G401 (cell line): ENCODE measurements around the gene ELANE. TPM values are rescaled to one million over a fixed set of nuclear protein-coding genes. Genes with fewer than 3 reads are reported as not detected.
"Not testable (repeated sequence)": the region's sequence is repeated elsewhere in the genome, so short reads cannot be mapped to it uniquely, and the experiment has no call there.

ENCODE experiments used
- DNase-seq: peaks from one replicate; pipeline ENCODE4 v3.0.0-alpha.2; 2015; ENCODE audit warnings: low spot score
- in situ Hi-C: cut with HindIII; loops from 2 replicates; pipeline ENCODE4 v1.10.0; 2016; ENCODE audit warnings: low sequenced_read_pairs, mixed read lengths
- total RNA-seq: library from RNA; depleted of rRNA; stranded (reverse); fragments of >200 nt; shearing (Covaris generic); gene quantifications from 2 replicates; pipeline ENCODE4 v1.2.3, GENCODE V29; 2014

Gene ELANE
- total RNA-seq, 1 experiment from 2014 or later = not detected

DNA sequence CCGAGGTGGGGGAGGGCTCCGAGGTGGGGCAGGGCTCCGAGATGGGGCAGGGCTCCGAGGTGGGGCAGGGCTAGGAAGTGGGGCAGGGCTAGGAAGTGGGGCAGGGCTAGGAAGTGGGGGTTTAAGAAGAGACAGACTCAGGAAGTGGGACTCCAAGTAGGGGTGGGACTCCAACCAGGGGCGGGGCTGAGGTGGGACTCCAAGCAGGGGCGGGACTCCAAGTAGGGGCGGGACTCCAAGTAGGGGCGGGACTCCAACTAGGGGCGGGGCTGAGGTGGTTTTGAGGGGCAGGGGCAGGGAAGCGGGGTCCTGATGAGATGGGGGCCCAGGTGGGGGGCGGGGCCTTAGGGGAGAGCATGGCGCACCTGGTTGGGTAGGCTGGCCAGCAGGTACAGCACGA lies 21.0 kb downstream of the ELANE start:
- in situ Hi-C loops = no loop called here
- no peak for DNase-seq

DNA sequence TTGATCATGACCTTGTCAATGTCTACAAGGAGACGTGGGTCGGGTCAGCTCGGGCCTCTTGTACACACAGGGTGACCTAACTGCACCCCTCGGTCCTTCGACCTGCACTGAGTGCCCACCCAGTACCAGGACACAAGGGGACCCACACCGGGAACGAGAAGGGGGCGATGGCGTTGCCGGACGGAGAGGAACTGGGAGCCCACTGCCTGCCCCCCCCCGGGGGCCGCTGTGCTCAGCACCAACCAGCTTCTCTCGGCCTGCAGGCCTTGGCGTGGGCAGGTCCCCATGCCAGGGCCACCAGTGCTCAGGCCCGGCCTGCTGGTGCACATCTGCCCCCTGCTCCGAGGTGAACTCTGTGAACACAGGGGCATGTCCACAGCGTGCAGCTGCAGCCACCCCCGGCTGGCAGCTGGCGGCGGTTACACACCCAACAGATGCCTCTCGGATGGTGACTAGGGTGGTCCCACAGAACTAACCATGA lies 21.5 kb downstream of the ELANE start:
- DNase-seq = no peak
- in situ Hi-C loops = no loop called here

DNA sequence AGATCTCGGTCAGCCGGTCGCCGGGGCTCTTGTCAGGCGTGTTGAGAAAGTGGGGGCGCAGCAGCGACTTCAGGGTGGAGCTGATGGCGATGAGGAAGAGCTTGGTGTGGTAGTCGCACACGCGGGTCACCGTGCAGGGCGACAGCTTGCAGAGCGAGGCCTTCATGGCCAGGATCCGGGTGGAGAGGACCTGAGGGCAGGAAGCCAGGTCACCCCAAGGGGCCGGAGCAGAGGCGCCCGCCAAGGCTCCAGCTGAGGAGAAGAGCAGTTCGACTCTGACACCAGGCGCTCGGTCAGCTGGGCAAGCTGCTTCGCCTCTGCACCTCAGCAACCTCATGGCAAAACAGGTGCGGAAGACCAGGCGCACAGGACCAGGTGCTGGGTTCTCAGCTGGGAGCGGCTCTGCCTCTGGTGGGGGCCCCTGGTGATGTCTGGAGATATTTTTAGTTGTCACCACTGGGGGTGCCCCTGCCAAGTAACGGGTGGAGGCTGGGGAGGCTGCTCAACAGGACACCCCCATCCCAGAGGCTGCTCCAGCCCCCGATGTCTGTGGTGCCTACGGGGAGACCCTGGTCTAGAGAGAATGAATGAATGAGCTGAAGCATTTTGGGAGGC lies 23.3 kb downstream of the ELANE start:
- in situ Hi-C loops = no loop called here
- no peak for DNase-seq

DNA sequence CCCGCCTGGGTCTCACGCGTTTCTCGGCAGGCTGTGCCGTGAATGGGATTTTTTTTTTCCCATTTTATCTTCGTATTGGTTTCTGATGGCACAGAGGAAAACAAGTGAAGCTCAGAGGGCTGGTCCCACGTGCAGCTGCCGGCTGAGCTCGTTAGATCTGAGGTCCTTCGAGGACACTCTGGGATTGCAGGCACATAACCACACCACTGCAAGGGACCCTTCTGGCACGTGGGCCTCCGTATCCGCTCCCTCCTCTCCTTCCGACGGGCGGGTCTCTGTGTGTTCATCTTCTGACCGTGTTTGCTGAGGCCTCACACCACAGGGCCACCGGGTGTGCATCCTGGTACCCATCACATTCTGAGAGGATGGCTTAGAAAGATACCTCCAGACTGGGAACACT lies 24.0 kb downstream of the ELANE start:
- DNase-seq = no peak
- in situ Hi-C loops = no loop called here

DNA sequence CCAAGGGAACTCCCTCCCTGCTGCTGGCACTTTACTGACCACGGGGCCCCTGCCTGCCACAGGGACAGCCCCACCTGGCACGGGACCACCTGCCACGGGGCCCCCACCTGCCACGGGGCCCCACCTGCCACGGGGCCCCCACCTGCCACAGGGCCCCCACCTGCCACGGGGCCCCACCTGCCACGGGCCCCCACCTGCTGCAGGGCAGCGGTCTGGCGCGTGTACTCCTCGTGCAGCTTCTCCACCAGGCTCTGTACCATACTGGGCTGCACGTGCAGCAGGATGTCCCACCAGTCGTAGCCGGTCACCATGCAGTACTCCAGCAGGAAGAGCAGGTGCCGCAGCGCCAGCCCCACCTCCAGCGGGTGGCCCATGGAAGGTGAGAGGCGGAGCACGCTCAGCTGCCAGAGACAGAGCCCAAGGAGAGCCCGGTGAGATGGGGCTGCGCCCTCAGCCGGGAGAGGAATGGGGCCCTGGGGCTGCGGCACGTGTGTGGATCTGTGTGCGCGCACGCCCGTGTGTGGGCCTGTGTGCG lies 24.7 kb downstream of the ELANE start:
- in situ Hi-C loops = no loop called here
- no peak for DNase-seq

DNA sequence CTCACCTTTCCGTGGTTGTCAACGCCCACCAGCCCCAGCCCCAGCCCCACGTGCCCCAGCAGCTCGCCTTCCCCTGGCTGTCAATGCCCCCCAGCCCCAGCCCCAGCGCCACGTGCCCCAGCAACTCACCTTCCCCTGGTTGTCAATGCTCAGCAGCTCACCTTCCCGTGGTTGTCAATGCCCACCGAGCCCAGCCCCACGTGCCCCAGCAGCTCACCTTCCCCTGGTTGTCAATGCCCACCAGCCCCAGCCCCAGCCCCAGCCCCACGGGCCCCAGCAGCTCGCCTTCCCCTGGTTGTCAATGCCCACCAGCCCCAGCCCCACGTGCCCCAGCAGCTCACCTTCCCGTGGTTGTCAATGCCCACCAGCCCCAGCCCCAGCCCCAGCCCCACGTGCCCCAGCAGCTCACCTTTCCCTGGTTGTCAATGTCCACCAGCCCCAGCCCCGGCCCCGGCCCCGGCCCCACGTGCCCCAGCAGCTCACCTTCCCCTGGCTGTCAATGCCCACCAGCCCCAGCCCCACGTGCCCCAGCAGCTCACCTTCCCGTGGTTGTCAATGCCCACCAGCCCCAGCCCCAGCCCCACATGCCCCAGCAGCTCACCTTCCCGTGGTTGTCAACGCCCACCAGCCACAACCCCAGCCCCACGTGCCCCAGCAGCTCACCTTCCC lies 26.0 kb downstream of the ELANE start:
- DNase-seq, in situ Hi-C loops: not testable (repeated sequence)

DNA sequence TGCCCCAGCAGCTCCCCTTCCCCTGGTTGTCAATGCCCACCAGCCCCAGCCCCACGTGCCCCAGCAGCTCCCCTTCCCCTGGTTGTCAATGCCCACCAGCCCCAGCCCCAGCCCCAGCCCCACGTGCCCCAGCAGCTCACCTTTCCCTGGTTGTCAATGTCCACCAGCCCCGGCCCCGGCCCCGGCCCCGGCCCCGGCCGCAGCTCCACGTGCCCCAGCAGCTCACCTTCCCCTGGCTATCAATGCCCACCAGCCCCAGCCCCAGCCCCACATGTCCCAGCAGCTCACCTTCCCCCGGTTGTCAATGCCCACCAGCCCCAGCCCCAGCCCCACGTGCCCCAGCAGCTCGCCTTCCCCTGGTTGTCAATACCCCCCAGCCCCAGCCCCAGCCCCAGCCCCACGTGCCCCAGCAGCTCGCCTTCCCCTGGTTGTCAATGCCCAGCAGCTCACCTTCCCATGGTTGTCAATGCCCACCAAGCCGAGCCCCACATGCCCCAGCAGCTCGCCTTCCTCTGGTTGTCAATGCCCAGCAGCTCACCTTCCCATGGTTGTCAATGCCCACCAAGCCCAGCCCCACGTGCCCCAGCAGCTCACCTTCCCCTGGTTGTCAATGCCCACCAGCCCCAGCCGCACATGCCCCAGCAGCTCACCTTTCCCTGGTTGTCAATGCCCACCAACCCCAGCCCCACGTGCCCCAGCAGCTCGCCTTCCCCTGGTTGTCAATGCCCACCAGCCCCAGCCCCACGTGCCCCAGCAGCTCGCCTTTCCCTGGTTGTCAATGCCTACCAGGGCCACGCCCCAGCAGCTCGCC lies 26.9 kb downstream of the ELANE start:
- DNase-seq, in situ Hi-C loops: not testable (repeated sequence)

DNA sequence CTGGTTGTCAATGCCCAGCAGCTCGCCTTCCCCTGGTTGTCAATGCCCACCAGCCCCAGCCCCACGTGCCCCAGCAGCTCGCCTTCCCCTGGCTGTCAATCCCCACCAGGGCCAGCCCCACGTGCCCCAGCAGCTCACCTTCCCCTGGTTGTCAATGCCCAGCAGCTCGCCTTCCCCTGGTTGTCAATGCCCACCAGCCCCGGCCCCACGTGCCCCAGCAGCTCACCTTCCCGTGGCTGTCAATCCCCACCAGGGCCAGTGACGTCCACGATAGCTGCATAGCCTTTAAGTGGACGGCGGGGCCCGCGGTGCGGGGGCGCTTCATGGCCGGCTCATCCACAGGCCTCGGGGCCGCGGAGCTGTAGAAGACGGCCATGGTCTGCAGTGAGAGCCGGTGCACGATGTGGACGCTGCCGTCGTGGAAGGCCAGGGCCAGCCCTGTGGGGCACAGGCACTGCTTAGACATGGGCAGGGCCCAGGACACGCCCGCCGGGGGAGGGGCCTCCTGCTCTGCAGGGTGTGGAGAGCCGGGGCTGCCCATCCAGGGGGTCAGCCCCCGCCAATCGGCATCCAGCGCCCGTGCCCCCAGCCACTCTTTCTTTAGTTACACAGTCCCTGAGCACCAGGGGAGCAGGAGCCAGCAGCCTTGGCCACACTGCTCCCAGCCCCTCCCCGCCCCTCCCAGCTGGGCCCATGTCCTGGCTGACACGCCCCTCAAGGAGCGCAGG lies 27.8 kb downstream of the ELANE start:
- DNase-seq = no peak
- in situ Hi-C loops = no loop called here

DNA sequence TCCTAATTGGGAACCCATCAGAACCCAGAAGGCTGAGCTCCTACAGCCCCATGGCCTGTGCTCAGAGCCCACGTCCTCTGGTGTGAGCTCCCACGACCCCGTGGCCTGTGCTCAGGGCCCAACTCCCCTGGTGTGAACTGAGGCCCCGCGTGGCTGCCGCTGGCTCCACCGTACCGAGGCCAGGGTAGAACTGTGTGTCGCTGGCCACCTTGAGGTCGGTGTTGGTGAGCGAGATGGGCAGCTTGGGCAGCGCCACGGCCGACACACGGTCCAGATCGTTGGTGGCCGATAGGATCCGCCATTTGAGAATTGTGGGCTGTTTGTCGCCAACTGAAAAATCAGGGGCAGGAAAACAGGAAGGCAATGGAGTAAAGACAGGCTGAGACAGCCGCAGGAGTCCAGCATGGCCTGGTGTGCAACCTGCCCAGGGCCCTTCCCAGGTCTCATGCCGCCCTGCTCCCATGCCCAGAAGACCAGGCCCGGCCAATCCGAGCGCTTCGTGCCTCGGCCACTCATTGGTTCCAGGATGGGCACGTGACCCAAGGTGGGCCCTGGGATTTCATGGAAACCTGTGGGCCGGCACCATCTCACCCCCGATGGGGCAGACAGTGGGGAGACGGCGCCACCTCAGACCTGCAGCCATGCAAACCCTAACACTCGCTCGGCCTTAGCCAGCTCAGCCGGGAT lies 29.4 kb downstream of the ELANE start:
- in situ Hi-C loops = no loop called here
- DNase-seq = no peak

DNA sequence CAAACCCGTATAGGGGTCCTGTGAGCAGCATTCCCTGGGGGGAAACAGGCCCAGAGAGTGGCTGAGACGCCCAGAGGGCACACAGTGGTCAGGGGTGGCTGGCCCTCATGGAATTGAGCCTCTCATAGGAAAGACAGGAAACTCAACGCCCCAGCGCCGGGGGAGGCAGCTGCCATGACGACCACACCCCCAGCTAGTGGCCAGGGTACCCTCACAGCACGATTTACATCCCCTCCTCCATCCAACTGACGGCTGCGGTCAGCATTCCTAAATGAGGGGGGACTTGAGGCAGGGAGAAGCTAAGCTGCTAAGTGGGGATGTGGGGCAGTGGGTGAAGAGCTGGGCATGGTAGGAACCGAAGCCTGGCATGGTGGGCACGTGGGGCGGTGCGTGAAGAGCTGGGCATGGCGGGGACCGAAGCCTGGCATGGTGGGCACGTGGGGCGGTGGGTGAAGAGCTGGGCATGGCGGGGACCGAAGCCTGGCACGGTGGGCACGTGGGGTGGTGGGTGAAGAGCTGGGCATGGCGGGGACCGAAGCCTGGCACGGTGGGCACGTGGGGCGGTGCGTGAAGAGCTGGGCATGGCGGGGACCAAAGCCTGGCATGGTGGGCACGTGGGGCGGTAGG lies 30.9 kb downstream of the ELANE start:
- no peak for DNase-seq
- in situ Hi-C loops = no loop called here

DNA sequence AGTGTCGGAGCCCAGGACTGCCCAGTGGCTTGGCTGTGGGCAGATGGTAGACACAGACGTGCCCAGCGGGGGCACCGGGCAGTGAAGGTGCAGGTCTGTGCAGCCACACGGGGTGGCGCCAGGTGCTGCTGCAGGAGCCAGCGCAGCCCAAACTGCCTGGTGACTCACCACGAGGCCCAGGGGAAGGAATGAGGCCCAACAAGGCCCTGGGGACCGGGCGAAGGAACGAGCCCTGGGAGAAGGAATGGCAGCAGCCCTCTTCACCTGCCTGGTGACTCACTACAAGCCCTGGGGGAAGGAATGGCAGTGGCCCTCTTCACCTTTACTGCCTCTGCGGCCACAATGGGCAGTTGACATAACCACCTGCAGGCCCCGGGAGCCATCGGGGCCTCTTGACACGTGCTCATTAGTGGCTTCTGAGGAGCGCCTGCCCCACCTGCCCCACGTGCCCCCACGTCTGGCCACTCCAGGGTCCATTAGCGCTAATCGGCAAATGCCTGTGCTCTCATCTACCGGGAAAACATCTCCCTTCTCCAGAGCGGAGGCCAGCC lies 31.6 kb downstream of the ELANE start:
- peak; percentile 71 for DNase-seq
- in situ Hi-C loops = no loop called here

DNA sequence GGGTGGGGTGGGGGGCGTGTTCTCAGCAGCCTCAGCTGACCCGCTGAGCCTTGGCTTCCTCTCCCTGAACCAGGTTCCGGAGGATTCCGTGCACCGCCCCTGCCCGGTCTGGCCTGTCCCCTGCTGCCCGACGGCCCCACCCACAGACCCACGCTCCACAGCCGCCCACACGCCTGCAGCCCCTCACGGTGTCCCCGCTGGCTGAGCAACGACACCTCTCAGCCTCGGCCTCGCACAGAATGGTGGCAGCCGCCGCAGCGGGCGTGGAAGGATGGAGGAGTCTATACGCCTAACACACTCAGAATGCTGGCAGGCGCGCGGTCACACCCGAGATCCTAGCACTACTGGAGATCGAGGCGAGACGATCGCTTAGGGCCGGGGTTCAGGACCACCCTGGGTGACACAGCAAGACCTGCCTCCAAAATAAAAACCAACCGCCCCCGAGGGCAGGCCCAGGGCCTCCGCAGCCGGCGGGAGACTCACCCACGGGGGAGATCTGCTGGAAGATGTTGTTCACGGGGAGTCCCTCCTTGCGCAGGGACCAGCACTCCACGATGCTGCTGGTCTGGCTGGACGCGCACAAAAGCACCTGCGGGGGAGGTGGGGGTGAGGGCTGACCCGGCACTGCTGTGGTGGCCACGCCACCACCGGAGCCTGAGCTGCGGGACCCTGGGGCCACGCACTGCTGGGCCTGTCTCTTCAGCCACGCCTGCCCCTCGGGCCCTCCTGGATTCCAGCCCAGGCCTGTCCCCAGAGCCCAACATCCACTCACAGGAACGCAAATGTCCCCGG lies 32.5 kb downstream of the ELANE start:
- DNase-seq = no peak
- in situ Hi-C loops = no loop called here

DNA sequence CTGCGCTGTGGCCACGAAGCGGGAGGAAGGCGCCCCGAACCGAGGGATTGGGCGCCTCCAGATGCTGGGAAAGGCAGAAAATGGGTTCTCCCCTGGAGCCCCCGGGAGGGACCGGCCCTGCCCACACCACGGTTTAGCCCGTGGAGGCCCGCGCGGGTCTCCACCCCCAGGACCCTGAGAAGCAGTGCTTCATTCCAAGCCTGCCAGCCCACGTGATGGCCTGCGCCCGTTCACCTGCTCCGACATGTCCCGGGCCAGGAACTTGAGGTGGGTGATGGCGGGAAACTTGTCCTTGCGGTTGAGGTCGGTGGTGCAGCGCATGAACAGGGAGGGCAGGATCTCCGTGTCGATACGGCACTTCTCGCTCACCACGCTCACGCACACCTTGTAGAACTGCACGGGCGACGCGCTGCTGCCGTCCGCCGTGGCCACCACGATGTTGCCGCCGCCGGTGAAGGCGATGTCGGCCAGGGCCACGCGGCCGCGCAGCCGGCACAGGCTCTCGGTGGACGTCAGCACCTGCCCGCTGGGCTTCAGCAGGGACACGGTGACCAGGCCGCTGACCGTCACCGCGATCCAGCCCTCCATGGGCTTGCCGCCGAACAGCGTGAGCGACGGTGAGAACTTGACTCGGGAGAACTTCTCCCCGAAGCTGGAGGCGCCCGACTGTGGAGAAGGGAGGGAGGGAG lies 33.6 kb downstream of the ELANE start:
- in situ Hi-C loops = no loop called here
- no peak for DNase-seq

DNA sequence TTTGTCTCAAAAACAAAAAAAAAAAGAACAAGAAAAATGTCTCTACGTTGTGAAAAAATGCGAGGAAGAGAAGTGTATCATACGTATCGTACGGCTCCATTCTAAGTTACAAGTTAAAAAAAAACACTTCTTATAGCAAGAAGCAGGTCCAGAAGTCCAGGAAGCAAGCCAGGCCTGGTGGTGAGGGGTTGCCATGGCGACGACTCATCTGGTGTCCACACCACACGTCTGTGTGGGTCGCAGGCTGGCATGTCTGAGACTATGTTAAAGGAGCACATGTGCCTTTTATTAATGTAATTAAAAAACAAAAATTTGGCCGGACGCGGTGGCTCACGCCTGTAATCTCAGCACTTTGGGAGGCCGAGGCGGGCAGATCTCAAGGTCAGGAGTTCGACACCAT lies 35.0 kb downstream of the ELANE start:
- in situ Hi-C loops = no loop called here
- DNase-seq = peak; percentile 40

DNA sequence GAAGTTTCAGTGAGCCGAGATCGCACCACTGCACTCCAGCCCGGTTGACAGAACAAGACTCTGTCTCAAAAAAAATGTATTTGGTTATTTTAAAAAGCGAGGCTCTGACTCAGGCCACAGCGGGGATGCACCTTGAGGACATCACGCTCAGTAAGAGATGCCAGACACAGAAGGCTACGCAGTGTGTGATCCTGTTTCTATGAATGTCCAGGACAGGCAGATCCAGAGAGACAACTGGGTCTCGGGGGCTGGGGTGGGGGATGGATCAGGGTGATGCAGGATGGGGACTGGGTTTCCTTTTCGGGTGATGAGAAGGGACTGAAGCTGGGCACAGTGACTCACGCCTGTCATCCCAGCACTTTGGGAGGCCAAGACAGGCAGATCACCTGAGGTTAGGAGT lies 35.5 kb downstream of the ELANE start:
- in situ Hi-C loops = no loop called here
- peak; percentile 34 for DNase-seq

DNA sequence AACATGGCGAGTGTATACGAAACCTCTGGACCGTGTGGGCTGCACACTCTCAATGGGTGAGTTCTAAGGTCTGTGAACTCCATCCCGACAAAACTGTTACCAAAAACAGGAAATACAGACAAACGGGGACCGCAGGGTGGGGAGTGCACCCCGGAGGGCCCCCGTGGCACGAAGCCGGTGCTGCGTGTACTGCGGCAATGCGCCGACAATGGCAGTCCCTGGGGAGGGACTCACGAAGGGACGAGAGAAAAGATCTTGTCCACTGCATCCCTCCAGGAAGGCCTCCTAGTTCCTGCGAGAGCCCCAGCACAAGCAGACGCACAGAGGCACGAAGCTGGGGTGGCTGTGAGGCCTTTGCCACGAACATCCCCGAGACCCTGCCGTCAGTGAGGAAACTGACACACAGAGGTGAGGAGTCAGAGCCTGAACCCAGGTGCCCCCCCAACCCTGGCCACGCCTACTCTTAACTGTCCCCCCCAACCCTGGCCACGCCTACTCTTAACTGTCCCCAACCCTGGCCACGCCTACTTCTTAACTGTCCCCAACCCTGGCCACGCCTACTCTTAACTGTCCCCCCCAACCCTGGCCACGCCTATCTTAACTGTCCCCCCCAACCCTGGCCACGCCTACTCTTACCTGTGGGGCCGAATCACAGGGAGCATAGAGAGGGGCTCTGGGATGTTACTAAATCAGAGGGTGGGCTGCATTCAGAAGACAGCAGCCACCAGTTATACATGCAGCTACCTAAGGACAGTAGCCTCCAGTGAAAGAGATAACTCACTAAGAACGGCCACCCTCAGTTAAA lies 36.7 kb downstream of the ELANE start:
- in situ Hi-C loops = no loop called here
- DNase-seq = no peak
